HG03095 (cell line): ENCODE measurements around the gene CAPSL.
"Not testable (repeated sequence)": the region's sequence is repeated elsewhere in the genome, so short reads cannot be mapped to it uniquely, and the experiment has no call there.

Source experiments
- ATAC-seq: cut with Tn5 transposase; IDR thresholded peaks from one replicate; pipeline ENCODE4 v1.9.1; 2021; ENCODE audit warnings: moderate library complexity; ENCODE audit not compliant: unreplicated experiment

The CAPSL gene

GRCh38 chr5:35877655-35878054 lies 60.8 kb downstream of the CAPSL start:
- no peak for ATAC-seq

DNA sequence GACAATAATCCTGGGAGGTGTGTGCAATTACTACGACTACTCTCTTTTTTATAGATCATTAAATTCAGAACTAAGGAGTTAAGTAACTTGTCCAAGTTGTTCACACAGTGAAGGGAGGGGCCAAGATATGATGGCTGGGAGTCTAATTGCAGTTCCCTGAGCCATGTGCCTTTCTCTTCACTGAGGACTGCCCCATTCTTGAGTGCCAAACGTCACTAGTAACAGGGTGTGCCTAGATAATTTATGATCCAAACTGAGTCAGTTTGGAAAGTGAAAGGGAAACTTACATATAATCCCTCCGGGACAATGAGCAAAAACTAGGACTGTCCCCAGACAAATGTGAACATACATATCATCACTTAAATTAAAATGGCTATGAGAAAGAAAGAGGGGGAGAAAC lies 61.5 kb downstream of the CAPSL start:
- ATAC-seq, result no peak

DNA sequence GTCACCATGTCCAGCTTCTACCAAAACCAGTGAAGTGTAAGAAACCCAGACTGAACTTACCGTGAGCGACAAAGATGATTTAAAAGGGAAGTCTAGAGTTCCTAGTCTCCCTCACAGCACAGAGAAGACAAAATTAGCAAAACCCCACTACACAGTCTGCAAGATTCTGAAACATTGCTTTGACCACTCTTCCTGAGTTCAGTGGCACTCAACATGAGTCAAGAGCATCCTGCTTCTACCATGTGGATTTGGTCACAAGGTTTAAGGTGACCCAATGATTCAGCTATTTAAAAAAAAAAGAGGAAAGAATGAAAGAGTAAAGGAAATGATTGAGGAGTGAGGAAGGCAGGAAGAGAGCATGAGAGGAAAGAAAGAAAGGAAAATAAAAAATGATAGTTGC lies 62.0 kb downstream of the CAPSL start:
- ATAC-seq, result no peak

GRCh38 chr5:35870605-35871004 lies 67.8 kb downstream of the CAPSL start:
- ATAC-seq, result no peak

GRCh38 chr5:35869685-35870277 lies 68.6 kb downstream of the CAPSL start:
- no peak for ATAC-seq

GRCh38 chr5:35867998-35868397 lies 70.4 kb downstream of the CAPSL start:
- ATAC-seq, result no peak

DNA sequence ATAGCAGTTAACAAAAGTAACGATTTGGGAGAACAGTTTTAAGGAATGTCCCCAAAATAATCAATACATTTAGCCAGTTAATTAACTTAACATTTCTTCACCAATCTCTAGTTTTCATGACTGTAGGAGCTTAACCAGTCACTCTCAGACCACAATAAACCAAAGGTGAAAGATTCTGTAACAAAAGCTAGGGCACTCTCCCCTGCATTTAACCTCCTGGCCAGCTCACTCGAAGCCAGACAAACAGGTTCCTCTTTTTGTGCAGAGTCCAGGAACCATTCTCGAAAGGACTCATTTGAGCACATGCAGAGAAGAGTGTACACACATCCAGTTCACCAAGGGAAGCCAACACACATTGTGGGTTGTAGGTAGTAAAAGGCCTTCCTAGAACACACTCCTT lies 75.3 kb downstream of the CAPSL start:
- no peak for ATAC-seq

GRCh38 chr5:35862126-35862525 lies 76.3 kb downstream of the CAPSL start:
- no peak for ATAC-seq

GRCh38 chr5:35861718-35862117 lies 76.7 kb downstream of the CAPSL start:
- no peak for ATAC-seq

DNA sequence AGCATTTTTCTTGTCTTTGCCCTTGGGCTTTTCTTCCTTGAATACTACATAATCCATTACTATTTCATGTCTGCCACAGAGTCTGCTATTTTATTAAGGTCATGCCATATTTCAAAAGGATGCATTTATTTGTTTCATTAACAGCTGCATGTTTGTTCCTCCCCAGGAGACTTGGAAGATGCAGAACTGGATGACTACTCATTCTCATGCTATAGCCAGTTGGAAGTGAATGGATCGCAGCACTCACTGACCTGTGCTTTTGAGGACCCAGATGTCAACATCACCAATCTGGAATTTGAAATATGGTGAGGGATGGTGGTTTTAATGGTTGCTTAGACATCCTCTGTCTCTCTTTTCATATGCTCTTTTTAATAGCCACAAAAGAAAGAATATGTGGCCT lies 77.7 kb downstream of the CAPSL start:
- no peak for ATAC-seq

GRCh38 chr5:35859101-35859661 lies 79.2 kb downstream of the CAPSL start:
- ATAC-seq, result no peak

- no peak for ATAC-seq
These were observed 80.7 kb downstream of the CAPSL start for GRCh38 chr5:35857606-35858205.

DNA sequence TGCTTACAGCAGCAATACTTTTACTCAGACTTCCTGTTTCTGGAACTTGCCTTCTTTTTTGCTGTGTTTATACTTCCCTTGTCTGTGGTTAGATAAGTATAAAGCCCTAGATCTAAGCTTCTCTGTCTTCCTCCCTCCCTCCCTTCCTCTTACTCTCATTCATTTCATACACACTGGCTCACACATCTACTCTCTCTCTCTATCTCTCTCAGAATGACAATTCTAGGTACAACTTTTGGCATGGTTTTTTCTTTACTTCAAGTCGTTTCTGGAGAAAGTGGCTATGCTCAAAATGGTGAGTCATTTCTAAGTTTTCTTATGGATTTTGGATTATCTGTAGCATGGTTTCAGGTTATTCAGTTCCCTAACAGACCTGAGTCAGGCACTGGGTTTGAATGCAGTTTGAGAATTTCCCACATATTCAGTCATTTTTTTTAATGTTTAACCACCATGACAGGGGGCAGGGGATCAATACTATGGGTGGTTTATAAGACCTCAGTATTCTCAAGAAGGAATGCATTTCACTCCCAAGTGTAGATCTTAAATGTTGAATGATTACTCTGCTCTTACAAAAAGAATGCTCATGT lies 81.6 kb downstream of the CAPSL start, which contains the start of gene IL7R:
Gene IL7R (plus strand): TSS at position 127 of the 587 bp plus-strand sequence. CDS start 87 bp downstream, at position 214.
- no peak for ATAC-seq

GRCh38 chr5:35856186-35856764 lies 82.1 kb downstream of the CAPSL start:
- not testable (repeated sequence) for ATAC-seq

- ATAC-seq, result no peak
These were observed 83.2 kb downstream of the CAPSL start for GRCh38 chr5:35855187-35855586.
